ENCODE results near the gene BCL7A. TPM values are rescaled to one million over a fixed set of nuclear protein-coding genes. Genes with fewer than 3 reads are reported as not detected.

BCL7A gene
- total RNA-seq, 2 donors from 2014 or later, result 9.6 to 12.9 TPM

DNA sequence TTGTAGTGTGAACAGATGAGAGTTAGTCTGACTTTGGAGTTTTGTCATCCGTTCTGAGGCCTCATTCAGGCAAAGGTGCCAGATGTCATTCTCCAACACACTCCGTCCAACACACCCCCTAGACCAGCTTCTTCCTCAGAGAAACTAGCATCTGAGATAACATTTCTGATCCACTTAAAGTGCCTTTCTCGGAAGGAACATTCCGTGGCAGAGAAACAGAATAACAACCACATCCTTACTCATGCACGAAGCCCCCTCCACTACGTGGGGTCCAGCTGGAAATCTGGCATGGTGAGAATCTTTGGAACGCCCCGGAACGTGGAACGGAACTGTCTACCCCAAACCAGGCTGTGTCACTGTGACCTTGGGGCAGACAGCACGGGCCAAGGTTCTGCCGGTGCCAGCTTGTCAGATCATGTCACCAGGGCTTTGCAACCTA lies 17.0 kb upstream of the BCL7A start:
- Histone ChIP-seq H3K36me3 (no peaks in the 10 kb centered on the region), H3K27me3 (replicated peaks; ENCODE audit: insufficient read depth) (no peaks in the 10 kb centered on the region), H3K27ac (peak overlapping the region; percentile 87 to 95), H3K4me1 (ENCODE audit: control insufficient read depth in 1 of 2, low read depth in 2 of 2) (peaks cover 19 to 32% of the 10 kb centered on the region in 2 donors), H3K4me3 (no peak overlapping the region), H3K9me3 (no peaks in the 10 kb centered on the region)
- no peak for ATAC-seq (ENCODE audit: insufficient number of reproducible peaks, low FRiP score, low read depth)
- no peak for TF ChIP-seq CTCF (IDR thresholded peaks at IDR 0.05)
- no peak for DNase-seq (ENCODE audit: low spot score)

- ATAC-seq (ENCODE audit: insufficient number of reproducible peaks, low FRiP score, low read depth) (no peak), DNase-seq (ENCODE audit: low spot score) (no peak)
- Histone ChIP-seq H3K27me3 (replicated peaks; ENCODE audit: insufficient read depth) (no peaks in the 10 kb centered on the region), H3K4me1 (ENCODE audit: control insufficient read depth in 1 of 2, low read depth in 2 of 2) (peaks cover 19 to 32% of the 10 kb centered on the region in 2 donors), H3K4me3 (no peak overlapping the region), H3K9me3 (no peaks in the 10 kb centered on the region), H3K27ac (peak overlapping the region; percentile 87 to 95), H3K36me3 (no peaks in the 10 kb centered on the region)
- no peak for TF ChIP-seq CTCF (IDR thresholded peaks at IDR 0.05)
Observed at GRCh38 chr12:122005252-122005776, 16.4 kb upstream of the BCL7A start.

DNA sequence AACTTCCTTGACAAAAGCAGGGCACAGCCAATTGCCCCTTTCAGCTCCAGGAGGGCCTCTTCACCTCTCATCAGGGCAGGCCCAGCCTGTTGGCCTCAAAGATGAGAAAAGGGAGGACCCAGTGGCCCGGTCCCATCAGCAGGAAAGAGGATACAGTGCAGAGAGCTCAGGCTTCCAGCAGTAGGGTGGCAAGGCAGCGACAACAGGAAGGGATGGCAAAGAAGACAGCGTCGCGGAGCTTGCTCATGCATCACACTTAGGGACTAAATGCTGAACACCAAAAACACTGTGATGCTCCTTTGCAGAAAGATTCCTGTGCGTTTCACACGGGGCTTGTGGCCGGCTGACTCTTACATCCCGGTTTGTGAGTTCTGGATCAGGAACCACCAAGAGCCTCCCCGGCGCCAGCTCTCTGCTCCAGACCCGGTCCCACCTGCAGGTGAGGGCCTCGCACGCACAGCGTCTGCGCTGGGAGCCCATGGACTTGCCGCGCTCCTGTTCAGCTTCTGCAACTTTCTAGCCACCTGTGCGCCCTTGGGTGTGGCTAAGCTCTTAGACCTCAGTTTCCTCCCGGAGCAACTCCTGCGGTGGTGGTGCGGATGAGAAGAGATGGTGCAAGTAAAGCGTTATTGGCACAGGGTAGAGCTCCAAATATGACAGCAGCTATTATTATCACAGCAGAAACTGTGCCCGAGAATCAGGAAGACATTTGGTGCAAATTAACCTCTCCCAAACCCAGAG lies 15.3 kb upstream of the BCL7A start:
- peaks cover 19 to 32% of the 10 kb centered on the region in 2 donors for H3K4me1 ChIP-seq (ENCODE audit: control insufficient read depth in 1 of 2, low read depth in 2 of 2)
- no peak for TF ChIP-seq CTCF (IDR thresholded peaks at IDR 0.05)
- no peak overlapping the region for H3K27ac ChIP-seq
- DNase-seq (ENCODE audit: low spot score) (no peak), ATAC-seq (ENCODE audit: insufficient number of reproducible peaks, low FRiP score, low read depth) (no peak)
- no peaks in the 10 kb centered on the region for H3K36me3 ChIP-seq
- no peaks in the 10 kb centered on the region for H3K9me3 ChIP-seq
- no peaks in the 10 kb centered on the region for H3K27me3 ChIP-seq (replicated peaks; ENCODE audit: insufficient read depth)
- no peak overlapping the region for H3K4me3 ChIP-seq

GRCh38 chr12:122009741-122010140 lies 11.9 kb upstream of the BCL7A start:
- H3K4me1 ChIP-seq (ENCODE audit: control insufficient read depth in 1 of 2, low read depth in 2 of 2), result peaks cover 3 to 9% of the 10 kb centered on the region in 2 donors
- no peaks in the 10 kb centered on the region for H3K27me3 ChIP-seq (replicated peaks; ENCODE audit: insufficient read depth)
- H3K9me3 ChIP-seq, result no peaks in the 10 kb centered on the region
- ATAC-seq (ENCODE audit: insufficient number of reproducible peaks, low FRiP score, low read depth) (no peak), DNase-seq (ENCODE audit: low spot score) (no peak)
- no peak overlapping the region for H3K27ac ChIP-seq
- H3K4me3 ChIP-seq, result no peak overlapping the region
- TF ChIP-seq CTCF (IDR thresholded peaks at IDR 0.05), result no peak
- no peaks in the 10 kb centered on the region for H3K36me3 ChIP-seq

DNA sequence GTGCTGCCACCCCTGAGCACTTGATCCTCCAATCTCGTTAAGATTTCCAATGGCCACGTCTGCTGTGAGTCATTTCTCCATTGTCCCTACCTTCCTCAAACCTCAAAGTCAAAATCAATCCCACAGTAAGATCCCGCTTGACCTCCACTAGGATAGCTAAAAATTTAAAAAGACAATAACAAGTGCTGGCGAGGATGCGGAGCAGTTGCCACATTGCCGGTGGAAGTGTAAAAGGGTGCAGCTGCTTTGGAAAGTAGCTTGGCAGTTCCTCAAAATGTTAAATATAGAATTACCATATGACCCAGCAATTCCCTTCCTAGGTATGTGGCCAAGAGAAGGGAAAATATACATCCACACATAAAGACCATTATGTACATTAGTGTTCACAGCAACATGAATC lies 9.5 kb upstream of the BCL7A start:
- Histone ChIP-seq H3K27ac (no peak overlapping the region), H3K4me3 (no peak overlapping the region), H3K27me3 (replicated peaks; ENCODE audit: insufficient read depth) (no peaks in the 10 kb centered on the region), H3K9me3 (no peaks in the 10 kb centered on the region), H3K4me1 (ENCODE audit: control insufficient read depth in 1 of 2, low read depth in 2 of 2) (no peaks in the 10 kb centered on the region), H3K36me3 (no peaks in the 10 kb centered on the region)
- no peak for DNase-seq (ENCODE audit: low spot score)
- TF ChIP-seq CTCF (IDR thresholded peaks at IDR 0.05), result no peak
- ATAC-seq (ENCODE audit: insufficient number of reproducible peaks, low FRiP score, low read depth), result no peak
